Brain microvascular endothelial cell (primary cell): ENCODE measurements around the gene KCNJ13.

Experiments
- DNase-seq: peaks from one replicate; pipeline ENCODE4 v3.0.0-alpha.2; 2020
- H3K27ac ChIP-seq: fragments of 250-450 bp; sonication (Bioruptor Pico); 2 replicates; pipeline ENCODE4 v1.5.1; 2020; ENCODE audit warnings: mild to moderate bottlenecking, moderate library complexity
- H3K27me3 ChIP-seq: fragments of 250-450 bp; sonication (Bioruptor Pico); replicated peaks from 2 replicates; pipeline ENCODE4 v1.5.1; 2020; ENCODE audit warnings: mild to moderate bottlenecking
- H3K36me3 ChIP-seq: fragments of 250-450 bp; sonication (Bioruptor Pico); replicated peaks from 2 replicates; pipeline ENCODE4 v1.5.1; 2020; ENCODE audit warnings: mild to moderate bottlenecking
- H3K4me3 ChIP-seq: 2 replicates; pipeline ENCODE4 v1.5.1; 2011; ENCODE audit warnings: low read depth, mild to moderate bottlenecking, control low read depth, low read length, moderate library complexity
- CTCF ChIP-seq: IDR thresholded peaks from 2 replicates; pipeline ENCODE4 v1.5.1; 2011; ENCODE audit warnings: low read depth, mild to moderate bottlenecking, moderate library complexity, low read length, control low read depth, inconsistent platforms; ENCODE audit errors: missing control alignments
- in situ Hi-C: cut with HindIII; loops from 2 replicates; pipeline ENCODE4 v1.10.0; 2017; ENCODE audit warnings: low sequenced_read_pairs, low pct_ligation_motif_present

KCNJ13 gene

DNA sequence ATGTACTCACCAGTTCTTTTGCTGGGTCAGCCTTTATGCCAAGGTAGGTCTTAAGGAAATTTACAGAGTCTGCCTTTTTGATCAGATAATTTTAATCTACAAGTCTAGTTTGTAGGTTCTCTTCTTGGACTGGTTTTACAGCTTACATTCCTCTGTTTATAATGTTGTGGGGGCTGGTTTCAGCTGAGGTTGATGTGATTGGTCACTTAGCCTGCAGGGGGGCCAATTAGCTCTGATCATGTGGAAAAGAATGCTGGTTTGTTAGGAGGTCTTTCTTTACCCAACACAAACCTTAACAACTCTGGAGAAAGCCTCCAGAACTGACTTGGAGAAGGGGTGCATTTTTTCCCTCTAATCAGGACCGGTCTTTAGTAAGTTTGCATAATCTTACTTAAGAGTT lies at the start of gene KCNJ13:
TSS of gene KCNJ13 (minus strand) at position 131 of the 400 bp plus-strand sequence. CDS start 5,203 bp downstream, outside the sequence.
- no peak within 1 kb of the TSS for H3K27ac ChIP-seq
- H3K27me3 ChIP-seq: no peaks in the 10 kb centered on the region
- no peak for TF ChIP-seq CTCF
- DNase-seq: no peak
- H3K4me3 ChIP-seq: no peak within 1 kb of the TSS
- in situ Hi-C loops: no loop called here
- peaks cover 3% of the 10 kb centered on the region for H3K36me3 ChIP-seq

DNA sequence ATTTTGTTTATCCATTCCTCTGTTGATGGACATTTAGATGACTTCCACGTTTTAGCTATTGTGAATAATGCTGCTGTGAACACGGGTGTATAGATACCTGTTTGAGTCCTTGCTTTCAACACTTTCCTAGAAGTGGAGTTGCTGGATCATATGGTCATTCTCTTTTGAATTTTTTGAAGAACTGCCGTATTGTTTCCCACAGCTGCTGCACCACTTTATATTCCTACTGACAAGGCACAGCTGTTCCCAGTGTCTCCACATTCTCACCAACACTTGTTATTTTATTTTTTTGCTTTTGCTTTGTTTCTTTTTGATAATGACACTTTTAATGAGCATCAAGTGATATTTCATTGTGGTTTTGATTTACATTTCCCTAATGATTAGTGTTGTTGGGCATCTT lies 41.4 kb upstream of the KCNJ13 start:
- peaks cover 23% of the 10 kb centered on the region for H3K36me3 ChIP-seq
- in situ Hi-C loops: no loop called here

GRCh38 chr2:232816657-232817056 lies 40.3 kb upstream of the KCNJ13 start:
- H3K36me3 ChIP-seq: peaks cover 27% of the 10 kb centered on the region
- H3K27ac ChIP-seq: no peak overlapping the region
- no peak for DNase-seq
- in situ Hi-C loops: no loop called here
- no peak overlapping the region for H3K4me3 ChIP-seq
- TF ChIP-seq CTCF: no peak
- no peaks in the 10 kb centered on the region for H3K27me3 ChIP-seq

More for the DNA sequence above, 41.4 kb upstream of the KCNJ13 start:
- H3K27ac ChIP-seq: no peak overlapping the region
- TF ChIP-seq CTCF: no peak
- H3K27me3 ChIP-seq: no peaks in the 10 kb centered on the region
- DNase-seq: no peak
- H3K4me3 ChIP-seq: no peak overlapping the region

- no peaks in the 10 kb centered on the region for H3K27me3 ChIP-seq
- peaks cover 34% of the 10 kb centered on the region for H3K36me3 ChIP-seq
- no peak overlapping the region for H3K4me3 ChIP-seq
- in situ Hi-C loops: no loop called here
- DNase-seq: no peak
- no peak for TF ChIP-seq CTCF
- no peak overlapping the region for H3K27ac ChIP-seq
Observed at GRCh38 chr2:232815569-232815968, 39.2 kb upstream of the KCNJ13 start.

GRCh38 chr2:232810444-232810843 lies 34.1 kb upstream of the KCNJ13 start:
- in situ Hi-C loops: no loop called here
- no peaks in the 10 kb centered on the region for H3K27me3 ChIP-seq
- no peak overlapping the region for H3K27ac ChIP-seq
- H3K36me3 ChIP-seq: peaks cover 46% of the 10 kb centered on the region
- TF ChIP-seq CTCF: no peak
- H3K4me3 ChIP-seq: no peak overlapping the region
- no peak for DNase-seq
